Uterus (tissue), 2 donors: Measurements from ENCODE around the gene PAM.

ENCODE experiments used
- POLR2A ChIP-seq, 2 donors: fragments of 450-650 bp; IDR thresholded peaks; one replicate each; pipeline ENCODE4 v1.6.1; 2016; ENCODE audit warnings: antibody characterized with exemption in 2 of 2, mild to moderate bottlenecking in 1 of 2, moderate library complexity in 1 of 2
- TF ChIP-seq, protein P1 (sequence below), 4 experiments: fragments of 200-600 bp in 2 of 4; fragments of 450-650 bp in 2 of 4; sonication (generic) in 2 of 4; IDR thresholded peaks; one replicate each; pipeline ENCODE4 v1.5.1; 2016 to 2019; ENCODE audit warnings: antibody characterized with exemption in 4 of 4, mild to moderate bottlenecking in 2 of 4, moderate library complexity in 1 of 4

DNA sequence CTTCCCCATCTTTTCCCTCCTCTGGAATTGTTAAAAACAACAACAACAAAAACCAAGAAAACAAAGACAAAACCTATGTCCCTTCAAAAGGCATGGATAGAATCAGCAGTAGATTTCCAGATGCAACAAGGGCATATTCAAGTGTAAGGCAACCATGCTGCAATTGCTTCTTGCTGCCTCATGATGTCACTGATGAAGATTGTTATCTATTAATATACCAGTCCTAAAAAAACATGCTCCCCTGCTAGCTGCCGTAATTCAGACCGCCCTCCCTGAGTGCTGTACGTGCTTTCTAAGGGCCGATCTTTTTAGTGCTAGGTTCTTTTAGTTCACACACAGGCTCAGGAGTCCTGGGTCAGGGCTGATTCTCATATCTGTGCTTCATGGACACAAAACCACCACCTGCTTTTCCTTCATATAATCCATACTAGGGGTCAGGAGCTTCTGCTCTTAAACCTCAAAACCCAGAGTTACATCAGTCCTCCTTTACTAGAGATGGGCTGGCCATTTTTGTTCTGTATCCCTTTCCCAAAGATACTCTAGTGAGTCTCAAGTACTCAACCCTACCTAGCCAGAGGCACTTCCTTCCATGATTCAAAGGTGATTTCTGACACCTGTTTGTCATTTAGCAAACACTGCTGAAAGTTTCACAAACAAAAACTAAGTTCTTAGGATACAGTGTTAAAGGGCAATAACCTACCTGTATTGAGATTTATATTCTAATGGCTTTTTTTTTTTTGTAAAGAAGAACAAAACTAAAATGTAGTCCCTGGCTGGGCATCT lies 282.8 kb downstream of the PAM start:
- TF ChIP-seq, protein P1, sequence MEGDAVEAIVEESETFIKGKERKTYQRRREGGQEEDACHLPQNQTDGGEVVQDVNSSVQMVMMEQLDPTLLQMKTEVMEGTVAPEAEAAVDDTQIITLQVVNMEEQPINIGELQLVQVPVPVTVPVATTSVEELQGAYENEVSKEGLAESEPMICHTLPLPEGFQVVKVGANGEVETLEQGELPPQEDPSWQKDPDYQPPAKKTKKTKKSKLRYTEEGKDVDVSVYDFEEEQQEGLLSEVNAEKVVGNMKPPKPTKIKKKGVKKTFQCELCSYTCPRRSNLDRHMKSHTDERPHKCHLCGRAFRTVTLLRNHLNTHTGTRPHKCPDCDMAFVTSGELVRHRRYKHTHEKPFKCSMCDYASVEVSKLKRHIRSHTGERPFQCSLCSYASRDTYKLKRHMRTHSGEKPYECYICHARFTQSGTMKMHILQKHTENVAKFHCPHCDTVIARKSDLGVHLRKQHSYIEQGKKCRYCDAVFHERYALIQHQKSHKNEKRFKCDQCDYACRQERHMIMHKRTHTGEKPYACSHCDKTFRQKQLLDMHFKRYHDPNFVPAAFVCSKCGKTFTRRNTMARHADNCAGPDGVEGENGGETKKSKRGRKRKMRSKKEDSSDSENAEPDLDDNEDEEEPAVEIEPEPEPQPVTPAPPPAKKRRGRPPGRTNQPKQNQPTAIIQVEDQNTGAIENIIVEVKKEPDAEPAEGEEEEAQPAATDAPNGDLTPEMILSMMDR (IDR thresholded peaks at IDR 0.05): no peak
- TF ChIP-seq POLR2A (IDR thresholded peaks at IDR 0.05): no peak
